ENCODE results near the gene ARHGAP23.

Gene ARHGAP23

DNA sequence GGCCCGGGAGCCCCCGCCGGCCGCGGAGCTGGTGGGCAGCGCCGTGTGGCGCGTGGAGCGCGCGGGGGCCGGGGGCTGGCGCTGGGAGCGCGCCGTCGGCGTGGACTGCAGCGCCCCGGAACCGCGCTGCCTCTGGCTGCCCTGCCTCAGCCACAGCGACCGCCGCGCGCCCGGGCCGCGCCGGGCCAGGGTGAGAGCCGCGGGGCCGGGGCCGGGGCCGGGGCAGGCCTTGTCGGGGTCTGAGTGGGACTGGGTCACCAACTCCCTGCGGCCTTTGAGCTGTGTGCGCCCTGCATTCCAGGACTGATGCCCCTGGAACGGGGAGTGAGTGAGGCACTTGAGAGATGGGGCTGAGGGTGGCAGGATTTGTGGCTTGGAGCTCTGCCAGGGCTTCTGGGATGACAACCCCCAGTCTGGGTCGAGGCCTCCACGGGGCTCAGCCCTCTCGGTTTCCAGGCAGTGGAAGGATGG is 25.7 kb downstream of the ARHGAP23 start:
- no peaks in the 10 kb centered on the region for H3K9me3 ChIP-seq (ENCODE audit: control insufficient read depth, insufficient read depth, low read length)
- H3K27me3 ChIP-seq (ENCODE audit: control insufficient read depth, insufficient read depth, low read length) = no peaks in the 10 kb centered on the region
- no peak for DNase-seq (ENCODE audit: low read depth, low spot score)
- H3K4me1 ChIP-seq (ENCODE audit: control insufficient read depth, insufficient read depth, low read length) = peaks cover 23% of the 10 kb centered on the region
- H3K27ac ChIP-seq (ENCODE audit: low read length) = no peak overlapping the region
- peak overlapping the region; percentile 6; the same call in 1 of the 2 replicates for H3K4me3 ChIP-seq (ENCODE audit: low read length)
- WGBS (ENCODE audit: insufficient coverage, insufficient read length) = no CpG with 5 or more reads among the region's 44 CpGs
- 0 out of 2 replicates have a peak, but pooled peaks cover 4% of the 10 kb centered on the region for H3K36me3 ChIP-seq (ENCODE audit: control insufficient read depth, insufficient read depth, low read length)

DNA sequence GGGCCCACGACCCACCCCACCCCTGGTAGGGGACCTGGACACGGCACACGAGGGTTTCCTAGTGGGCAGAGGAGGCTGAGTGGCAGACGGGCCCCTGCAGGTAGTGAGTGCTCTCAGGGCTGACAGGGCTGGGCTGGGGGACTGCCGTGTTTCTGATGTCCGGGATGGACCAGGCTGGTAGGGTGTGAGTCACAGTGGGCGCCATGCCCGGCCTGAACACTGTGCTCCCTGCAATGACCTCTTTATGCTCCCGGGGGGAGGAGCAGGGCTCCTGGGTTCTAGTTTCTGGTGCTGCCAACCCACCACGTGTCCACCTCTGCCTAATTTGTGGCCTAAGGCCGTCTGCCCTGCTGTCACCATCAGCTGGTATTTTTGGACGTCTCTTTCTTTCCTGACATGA is 26.3 kb downstream of the ARHGAP23 start:
- WGBS (ENCODE audit: insufficient coverage, insufficient read length) = no CpG with 5 or more reads among the region's 12 CpGs

DNA sequence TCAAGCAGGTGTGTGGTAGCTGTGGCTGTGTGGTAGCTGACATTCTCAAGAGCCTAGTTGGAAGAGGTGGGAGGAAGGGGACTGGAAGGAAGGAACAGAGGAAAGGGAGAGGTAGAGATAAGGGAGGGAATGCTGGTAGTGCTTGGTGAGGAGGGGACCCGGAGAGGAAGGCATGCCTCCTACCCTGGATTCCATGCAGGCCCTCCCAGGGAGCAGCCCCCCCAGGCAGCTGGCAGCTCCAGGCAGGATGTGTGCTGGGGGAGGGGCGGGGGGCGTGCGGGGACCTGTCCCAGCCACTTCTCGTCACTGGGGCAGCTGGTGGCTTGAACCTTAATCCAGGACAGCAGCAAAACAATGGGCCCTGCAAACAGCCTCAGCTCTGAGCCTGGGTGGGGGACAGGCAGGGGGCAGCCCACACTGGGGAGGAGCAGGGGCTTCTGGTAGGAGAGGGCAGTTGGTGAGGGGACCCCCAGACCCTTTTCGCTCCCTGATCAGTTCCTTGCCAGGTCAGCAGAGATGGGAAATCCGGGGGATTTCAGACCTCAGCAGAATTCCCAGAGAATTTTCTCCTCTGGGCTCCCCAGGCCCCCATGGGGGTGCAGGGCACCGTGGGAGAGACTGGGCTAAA is 27.1 kb downstream of the ARHGAP23 start:
- Histone ChIP-seq H3K4me3 (ENCODE audit: low read length) (no peak overlapping the region), H3K36me3 (ENCODE audit: control insufficient read depth, insufficient read depth, low read length) (peaks cover 7% of the 10 kb centered on the region; the same call in 1 of the 2 replicates), H3K4me1 (ENCODE audit: control insufficient read depth, insufficient read depth, low read length) (peaks cover 16% of the 10 kb centered on the region), H3K27me3 (ENCODE audit: control insufficient read depth, insufficient read depth, low read length) (no peaks in the 10 kb centered on the region), H3K27ac (ENCODE audit: low read length) (no peak overlapping the region), H3K9me3 (ENCODE audit: control insufficient read depth, insufficient read depth, low read length) (no peaks in the 10 kb centered on the region)
- WGBS (ENCODE audit: insufficient coverage, insufficient read length) = no CpG with 5 or more reads among the region's 8 CpGs
- no peak for DNase-seq (ENCODE audit: low read depth, low spot score)

More for the DNA sequence above, 26.3 kb downstream of the ARHGAP23 start:
- H3K27me3 ChIP-seq (ENCODE audit: control insufficient read depth, insufficient read depth, low read length) = no peaks in the 10 kb centered on the region
- H3K4me3 ChIP-seq (ENCODE audit: low read length) = no peak overlapping the region; the same call in 1 of the 2 replicates
- peaks cover 20% of the 10 kb centered on the region for H3K4me1 ChIP-seq (ENCODE audit: control insufficient read depth, insufficient read depth, low read length)
- no peak overlapping the region for H3K27ac ChIP-seq (ENCODE audit: low read length)
- H3K9me3 ChIP-seq (ENCODE audit: control insufficient read depth, insufficient read depth, low read length) = no peaks in the 10 kb centered on the region
- peaks cover 7% of the 10 kb centered on the region; the same call in 1 of the 2 replicates for H3K36me3 ChIP-seq (ENCODE audit: control insufficient read depth, insufficient read depth, low read length)
- no peak for DNase-seq (ENCODE audit: low read depth, low spot score)

DNA sequence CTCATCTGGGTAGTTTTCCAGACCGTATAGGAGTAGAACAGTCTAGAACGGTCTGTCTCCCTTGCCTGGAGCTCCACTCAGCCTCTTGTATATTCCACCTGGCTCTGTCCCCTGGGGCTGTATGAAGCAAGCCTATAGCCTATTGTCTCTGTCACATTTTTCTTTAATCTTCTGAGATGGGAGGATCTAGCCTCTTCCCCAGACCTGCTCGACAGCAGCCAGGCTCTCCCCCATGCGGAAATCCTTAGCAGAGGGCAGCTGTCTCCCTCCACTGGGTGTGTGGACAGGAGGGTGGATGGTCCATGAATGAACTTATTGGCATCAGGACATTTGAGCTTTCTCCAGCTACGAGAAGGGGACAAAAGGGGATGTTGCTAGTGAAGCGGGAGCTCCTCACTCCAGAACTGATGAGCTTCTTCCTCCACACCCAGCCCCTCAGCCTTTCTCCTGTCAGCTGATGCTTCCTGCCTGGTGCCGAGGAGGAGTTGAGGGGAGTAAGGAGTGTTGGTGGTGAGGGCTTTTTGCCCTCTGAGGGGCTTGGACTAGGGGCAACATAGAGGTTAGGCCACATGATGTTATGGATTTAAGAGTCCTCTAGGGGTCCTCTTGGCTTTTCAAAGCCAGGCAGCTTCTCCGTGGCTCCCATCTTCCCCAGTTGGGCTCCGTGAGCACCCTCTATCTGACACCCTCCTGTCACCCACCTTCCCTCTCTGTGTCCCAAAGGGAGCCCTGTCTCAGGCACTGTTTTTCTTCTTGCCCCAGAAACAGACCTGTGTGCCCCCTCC is 28.0 kb downstream of the ARHGAP23 start:
- peaks cover 7% of the 10 kb centered on the region; the same call in 1 of the 2 replicates for H3K36me3 ChIP-seq (ENCODE audit: control insufficient read depth, insufficient read depth, low read length)
- H3K4me1 ChIP-seq (ENCODE audit: control insufficient read depth, insufficient read depth, low read length) = peaks cover 16% of the 10 kb centered on the region
- no peak overlapping the region for H3K4me3 ChIP-seq (ENCODE audit: low read length)
- DNase-seq (ENCODE audit: low read depth, low spot score) = no peak
- WGBS (ENCODE audit: insufficient coverage, insufficient read length) = no CpG with 5 or more reads among the region's 9 CpGs
- no peaks in the 10 kb centered on the region for H3K9me3 ChIP-seq (ENCODE audit: control insufficient read depth, insufficient read depth, low read length)
- no peaks in the 10 kb centered on the region for H3K27me3 ChIP-seq (ENCODE audit: control insufficient read depth, insufficient read depth, low read length)
- H3K27ac ChIP-seq (ENCODE audit: low read length) = no peak overlapping the region

DNA sequence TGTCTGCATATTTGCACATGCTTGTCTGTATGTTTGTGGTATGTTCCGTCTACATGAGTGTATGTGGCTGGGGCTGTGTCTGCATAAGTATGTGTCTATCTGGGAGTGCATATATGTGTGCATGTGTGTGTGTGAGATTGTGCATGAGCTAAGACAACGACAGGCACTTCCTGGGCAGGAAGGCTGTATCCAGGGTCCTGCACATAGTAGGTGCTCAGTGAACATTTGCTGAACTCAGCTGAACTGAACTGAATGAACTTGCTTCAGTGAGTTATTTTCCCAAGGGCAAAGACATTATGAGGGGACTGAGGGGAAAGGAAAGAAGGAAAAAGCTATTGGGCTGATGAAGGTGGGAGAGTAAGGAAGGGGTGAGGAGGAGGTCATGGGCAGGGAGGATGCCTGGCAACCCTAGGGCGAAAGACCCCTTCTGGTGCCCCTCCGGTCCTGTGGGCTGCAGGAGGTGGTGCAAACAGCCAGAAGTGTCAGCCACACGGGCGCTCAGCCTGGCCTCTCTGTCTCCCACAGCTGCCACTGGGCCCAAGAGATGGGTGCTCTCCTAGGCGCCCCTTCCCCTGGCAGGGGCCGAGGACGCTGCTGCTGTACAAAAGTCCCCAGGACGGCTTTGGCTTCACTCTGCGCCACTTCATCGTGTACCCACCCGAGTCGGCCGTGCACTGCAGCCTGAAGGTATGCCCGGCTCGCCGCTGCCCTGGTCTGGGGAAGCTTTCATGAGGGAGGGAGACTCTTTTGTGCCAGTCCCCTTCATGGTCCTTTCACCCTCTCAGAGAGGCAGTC is 29.5 kb downstream of the ARHGAP23 start:
- Histone ChIP-seq H3K4me1 (ENCODE audit: control insufficient read depth, insufficient read depth, low read length) (peaks cover 14% of the 10 kb centered on the region), H3K9me3 (ENCODE audit: control insufficient read depth, insufficient read depth, low read length) (no peaks in the 10 kb centered on the region), H3K36me3 (ENCODE audit: control insufficient read depth, insufficient read depth, low read length) (peaks cover 9% of the 10 kb centered on the region), H3K4me3 (ENCODE audit: low read length) (no peak overlapping the region), H3K27me3 (ENCODE audit: control insufficient read depth, insufficient read depth, low read length) (no peaks in the 10 kb centered on the region), H3K27ac (ENCODE audit: low read length) (no peak overlapping the region)
- DNase-seq (ENCODE audit: low read depth, low spot score) = no peak
- no CpG with 5 or more reads among the region's 18 CpGs for WGBS (ENCODE audit: insufficient coverage, insufficient read length)

DNA sequence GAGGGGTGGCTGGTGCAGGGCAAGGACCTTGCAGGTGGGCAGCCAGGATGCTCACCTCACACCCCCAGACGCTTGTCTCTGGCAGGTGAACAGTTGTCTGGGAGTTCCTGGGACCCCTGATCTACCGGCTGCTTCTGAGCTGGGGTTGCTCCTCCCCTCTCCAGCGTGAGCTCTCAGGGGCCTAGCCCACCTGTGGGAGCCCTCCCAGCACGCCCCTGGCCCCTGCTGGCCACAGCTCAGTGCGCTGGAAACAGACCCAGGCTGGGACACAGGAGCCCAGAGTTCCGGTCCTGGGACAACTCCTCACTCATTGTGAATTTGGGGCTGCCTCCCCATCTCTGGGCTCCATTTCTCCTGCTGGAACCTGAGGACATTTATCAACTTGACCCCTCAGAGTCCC is 30.3 kb downstream of the ARHGAP23 start:
- Histone ChIP-seq H3K36me3 (ENCODE audit: control insufficient read depth, insufficient read depth, low read length) (peaks cover 17% of the 10 kb centered on the region), H3K27ac (ENCODE audit: low read length) (no peak overlapping the region), H3K27me3 (ENCODE audit: control insufficient read depth, insufficient read depth, low read length) (no peaks in the 10 kb centered on the region), H3K4me3 (ENCODE audit: low read length) (no peak overlapping the region), H3K4me1 (ENCODE audit: control insufficient read depth, insufficient read depth, low read length) (peaks cover 7% of the 10 kb centered on the region), H3K9me3 (ENCODE audit: control insufficient read depth, insufficient read depth, low read length) (no peaks in the 10 kb centered on the region)
- DNase-seq (ENCODE audit: low read depth, low spot score) = no peak
- no CpG with 5 or more reads among the region's 6 CpGs for WGBS (ENCODE audit: insufficient coverage, insufficient read length)

DNA sequence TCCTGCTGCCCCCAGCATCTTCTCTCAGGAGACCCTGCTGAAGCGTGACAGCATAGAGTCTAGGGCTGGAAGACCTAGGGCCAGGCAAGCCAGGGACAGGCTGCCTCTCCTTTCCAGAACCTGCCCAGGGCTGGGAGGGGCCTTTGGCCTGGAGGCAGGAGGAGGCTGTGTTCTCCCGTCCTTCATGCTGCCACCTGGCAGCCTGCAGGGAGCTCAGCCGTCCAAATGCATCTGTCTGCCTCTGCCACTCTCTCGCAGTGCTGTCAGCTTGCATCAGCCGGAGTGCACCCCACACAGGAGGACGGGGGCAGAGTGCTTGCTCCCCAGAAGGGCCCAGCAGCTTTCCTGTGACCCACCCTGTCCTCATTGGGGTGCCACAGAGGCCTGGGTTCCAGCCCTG is 31.3 kb downstream of the ARHGAP23 start:
- DNase-seq (ENCODE audit: low read depth, low spot score) = no peak
- Histone ChIP-seq H3K9me3 (ENCODE audit: control insufficient read depth, insufficient read depth, low read length) (no peaks in the 10 kb centered on the region), H3K27me3 (ENCODE audit: control insufficient read depth, insufficient read depth, low read length) (no peaks in the 10 kb centered on the region), H3K27ac (ENCODE audit: low read length) (no peak overlapping the region), H3K36me3 (ENCODE audit: control insufficient read depth, insufficient read depth, low read length) (peaks cover 27% of the 10 kb centered on the region), H3K4me1 (ENCODE audit: control insufficient read depth, insufficient read depth, low read length) (peaks cover 5% of the 10 kb centered on the region), H3K4me3 (ENCODE audit: low read length) (no peak overlapping the region)
- WGBS (ENCODE audit: insufficient coverage, insufficient read length) = no CpG with 5 or more reads among the region's 6 CpGs

DNA sequence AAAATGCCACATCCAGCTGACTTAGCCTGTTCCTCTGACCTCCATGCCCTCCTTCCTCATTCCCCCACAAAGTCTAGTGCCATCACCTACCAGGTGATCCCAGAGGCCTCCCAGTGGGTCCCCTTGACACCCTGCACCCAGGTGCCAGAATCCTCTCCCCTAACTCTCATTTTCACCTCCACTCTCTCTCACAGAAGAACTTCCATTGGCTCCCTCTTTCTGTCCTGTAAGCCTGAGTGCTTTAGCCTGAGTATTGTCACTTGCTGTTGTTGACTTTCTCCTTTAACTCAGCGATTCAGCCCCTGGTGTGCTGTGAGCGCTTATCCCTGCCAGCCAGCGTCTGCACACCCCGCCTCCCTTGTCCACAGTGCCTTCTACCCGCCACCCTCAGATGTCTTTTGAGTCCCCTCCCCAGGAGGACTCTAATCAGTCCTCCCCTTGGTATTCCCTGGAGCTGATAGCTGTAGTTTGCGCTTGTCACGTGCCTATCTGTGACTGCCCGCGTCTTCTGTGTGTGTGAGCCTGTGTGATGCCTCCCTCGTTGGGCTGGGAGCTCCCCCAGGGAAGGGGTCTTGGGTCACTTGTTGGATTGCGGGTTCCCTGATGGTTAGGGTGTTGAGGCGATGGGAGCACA is 31.9 kb downstream of the ARHGAP23 start:
- Histone ChIP-seq H3K27me3 (ENCODE audit: control insufficient read depth, insufficient read depth, low read length) (no peaks in the 10 kb centered on the region), H3K27ac (ENCODE audit: low read length) (no peak overlapping the region), H3K9me3 (ENCODE audit: control insufficient read depth, insufficient read depth, low read length) (no peaks in the 10 kb centered on the region), H3K4me1 (ENCODE audit: control insufficient read depth, insufficient read depth, low read length) (peaks cover 3% of the 10 kb centered on the region), H3K4me3 (ENCODE audit: low read length) (no peak overlapping the region), H3K36me3 (ENCODE audit: control insufficient read depth, insufficient read depth, low read length) (peaks cover 30% of the 10 kb centered on the region)
- WGBS (ENCODE audit: insufficient coverage, insufficient read length) = no CpG with 5 or more reads among the region's 12 CpGs
- no peak for DNase-seq (ENCODE audit: low read depth, low spot score)

DNA sequence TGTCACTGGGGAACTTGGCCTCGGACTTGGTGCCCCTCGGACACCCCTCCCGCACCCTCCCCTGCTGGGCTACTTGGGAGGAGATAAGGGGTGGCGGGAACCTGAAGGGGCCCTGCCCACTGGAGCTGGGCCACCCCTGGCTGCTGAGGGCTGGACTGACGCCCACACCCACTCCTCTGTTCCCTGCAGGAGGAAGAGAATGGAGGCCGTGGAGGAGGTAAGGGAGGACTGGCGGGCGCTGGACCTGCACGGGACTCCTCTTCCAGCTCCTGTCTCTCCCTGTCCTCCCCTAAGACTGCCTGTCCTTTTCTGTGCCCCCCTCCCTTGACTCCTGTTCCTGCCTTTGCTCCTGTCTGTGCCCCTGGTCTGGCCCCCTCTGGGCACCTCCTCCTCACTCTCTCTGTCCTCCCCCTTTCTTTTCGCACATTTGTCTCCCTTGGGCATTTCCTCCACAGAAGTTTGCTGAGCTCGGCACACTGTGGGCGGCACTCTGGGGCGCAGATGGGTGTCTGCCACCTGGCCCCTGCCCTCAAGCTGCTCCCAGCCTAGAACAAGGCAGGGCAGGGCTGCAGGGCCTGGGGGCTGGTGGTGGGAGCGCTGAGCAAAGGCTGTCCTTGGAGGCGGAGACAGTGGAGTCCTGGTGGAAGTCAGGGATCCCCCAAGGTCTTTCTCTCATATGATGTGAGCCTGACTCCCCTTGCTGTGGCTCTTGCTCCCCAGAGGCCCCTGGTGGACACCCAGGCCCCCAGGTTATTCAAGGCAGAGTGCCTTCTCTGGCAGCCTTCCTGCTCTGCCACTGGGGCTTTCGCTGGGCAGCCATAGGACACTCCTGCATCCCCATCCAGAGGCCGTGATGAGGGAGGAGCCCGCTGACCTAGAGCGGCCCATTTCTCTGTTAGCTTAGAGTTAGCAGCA is 32.7 kb downstream of the ARHGAP23 start:
- H3K9me3 ChIP-seq (ENCODE audit: control insufficient read depth, insufficient read depth, low read length) = no peaks in the 10 kb centered on the region
- no peaks in the 10 kb centered on the region for H3K27me3 ChIP-seq (ENCODE audit: control insufficient read depth, insufficient read depth, low read length)
- H3K36me3 ChIP-seq (ENCODE audit: control insufficient read depth, insufficient read depth, low read length) = peaks cover 32% of the 10 kb centered on the region
- peaks cover 3% of the 10 kb centered on the region for H3K4me1 ChIP-seq (ENCODE audit: control insufficient read depth, insufficient read depth, low read length)
- no CpG with 5 or more reads among the region's 19 CpGs for WGBS (ENCODE audit: insufficient coverage, insufficient read length)
- DNase-seq (ENCODE audit: low read depth, low spot score) = no peak
- H3K27ac ChIP-seq (ENCODE audit: low read length) = no peak overlapping the region
- no peak overlapping the region for H3K4me3 ChIP-seq (ENCODE audit: low read length)
